ENCODE results near the gene GIMD1.

Gene GIMD1

DNA sequence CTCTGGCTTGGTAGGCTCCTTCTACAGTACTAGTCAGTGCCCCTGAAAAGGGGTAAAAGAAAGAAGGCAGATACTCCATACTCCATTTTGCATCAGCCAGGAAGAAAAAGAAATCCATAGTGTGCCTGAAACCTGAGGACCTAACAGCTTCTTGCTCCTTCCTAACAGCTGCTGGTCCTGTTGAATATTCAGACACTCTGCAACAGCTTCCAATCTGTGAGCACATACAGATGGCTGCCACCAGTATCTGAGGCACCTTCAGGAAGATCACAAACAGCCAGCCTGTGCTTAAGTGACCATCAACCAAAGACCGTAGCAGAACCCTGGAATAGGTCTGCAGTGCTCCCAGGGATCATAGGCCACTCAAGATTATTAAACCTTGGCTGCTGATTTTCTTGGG lies 4.3 kb downstream of the GIMD1 start:
- Histone ChIP-seq H3K9ac (ENCODE audit: low read length) (no peak overlapping the region), H2AK5ac (ENCODE audit: low read length) (no peak overlapping the region), H3K27me3 (ENCODE audit: insufficient read depth, low read length) (no peaks in the 10 kb centered on the region), H2BK120ac (ENCODE audit: insufficient read depth, low read length, poor library complexity) (no peak overlapping the region), H2BK12ac (ENCODE audit: low read length) (no peak overlapping the region), H3K14ac (ENCODE audit: low read length) (no peak overlapping the region), H2BK5ac (ENCODE audit: low read depth, low read length, poor library complexity) (no peak overlapping the region), H3K4me3 (ENCODE audit: low read depth, low read length) (no peak overlapping the region), H3K23ac (ENCODE audit: low read length) (no peak overlapping the region), H3K27ac (ENCODE audit: low read depth, low read length) (no peak overlapping the region), H4K91ac (ENCODE audit: low read depth, low read length) (no peak overlapping the region), H4K12ac (ENCODE audit: low read depth, low read length) (no peak overlapping the region), H3K36me3 (ENCODE audit: control insufficient read depth in 1 of 2, insufficient read depth in 2 of 2, low read length in 2 of 2) (no peaks in the 10 kb centered on the region), H3K79me2 (ENCODE audit: control insufficient read depth, insufficient read depth, low read length, poor library complexity) (no peaks in the 10 kb centered on the region), H3K79me1 (ENCODE audit: low read length) (no peaks in the 10 kb centered on the region), H4K8ac (ENCODE audit: low read depth, low read length) (no peak overlapping the region), H3K18ac (ENCODE audit: low read length) (no peak overlapping the region), H3K4me2 (ENCODE audit: low read length) (no peak overlapping the region), H3K4ac (ENCODE audit: low read depth, low read length) (no peak overlapping the region), H3K4me1 (ENCODE audit: control insufficient read depth in 1 of 2, insufficient read depth in 2 of 2, low read length in 2 of 2) (no peaks in the 10 kb centered on the region), H3K9me3 (ENCODE audit: insufficient read depth, low read depth, low read length) (no peaks in the 10 kb centered on the region), H2AFZ (ENCODE audit: insufficient read depth, low read length, poor library complexity) (no peak overlapping the region)
- no peak for DNase-seq
- WGBS (ENCODE audit: extremely low coverage, insufficient coverage, insufficient read length), result no CpG with 5 or more reads among the region's 1 CpG

DNA sequence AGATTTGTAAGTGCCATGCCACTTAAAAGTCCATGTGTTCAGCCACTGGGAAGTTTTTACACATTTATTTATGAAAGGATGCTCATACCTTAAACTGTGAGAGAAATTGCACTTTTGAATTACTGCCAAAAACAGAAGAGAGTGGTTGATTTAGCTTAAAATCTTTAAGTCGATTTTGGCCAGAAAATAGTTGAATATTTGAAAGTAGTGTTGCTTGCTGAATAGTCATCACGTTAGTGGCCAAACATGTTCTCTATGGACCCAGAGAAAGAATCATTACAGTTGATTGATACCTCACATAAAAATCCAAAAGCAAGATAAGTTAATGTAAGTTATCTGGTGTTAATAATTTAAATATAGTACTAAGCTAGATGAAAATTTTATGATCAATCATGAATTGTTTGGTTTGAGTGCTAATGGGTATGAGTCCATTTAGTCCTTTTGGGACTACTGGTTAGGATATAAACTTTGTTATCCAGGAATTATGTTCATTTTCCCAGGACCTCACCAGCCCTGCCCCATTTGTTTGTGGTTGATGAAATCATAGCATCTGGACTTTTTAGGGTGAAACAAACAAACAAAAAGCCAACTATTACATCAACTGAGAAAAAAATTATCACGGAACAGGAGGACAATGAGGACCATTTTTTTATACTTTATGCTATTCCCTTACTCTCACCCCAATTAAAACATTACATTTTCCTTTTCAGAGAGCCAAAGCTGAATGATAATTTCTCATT lies 6.3 kb downstream of the GIMD1 start:
- H3K4me1 ChIP-seq (ENCODE audit: control insufficient read depth in 1 of 2, insufficient read depth in 2 of 2, low read length in 2 of 2), result no peaks in the 10 kb centered on the region
- no peak overlapping the region for H3K4me2 ChIP-seq (ENCODE audit: low read length)
- no peak overlapping the region for H3K9ac ChIP-seq (ENCODE audit: low read length)
- no peak overlapping the region for H4K8ac ChIP-seq (ENCODE audit: low read depth, low read length)
- H3K18ac ChIP-seq (ENCODE audit: low read length), result no peak overlapping the region
- H2BK120ac ChIP-seq (ENCODE audit: insufficient read depth, low read length, poor library complexity), result no peak overlapping the region
- no peak overlapping the region for H4K91ac ChIP-seq (ENCODE audit: low read depth, low read length)
- no peaks in the 10 kb centered on the region for H3K36me3 ChIP-seq (ENCODE audit: control insufficient read depth in 1 of 2, insufficient read depth in 2 of 2, low read length in 2 of 2)
- H2BK5ac ChIP-seq (ENCODE audit: low read depth, low read length, poor library complexity), result no peak overlapping the region
- H3K79me2 ChIP-seq (ENCODE audit: control insufficient read depth, insufficient read depth, low read length, poor library complexity), result no peaks in the 10 kb centered on the region
- H2AFZ ChIP-seq (ENCODE audit: insufficient read depth, low read length, poor library complexity), result no peak overlapping the region
- DNase-seq, result no peak
- no peak overlapping the region for H3K23ac ChIP-seq (ENCODE audit: low read length)
- H2AK5ac ChIP-seq (ENCODE audit: low read length), result no peak overlapping the region
- WGBS (ENCODE audit: extremely low coverage, insufficient coverage, insufficient read length), result no CpG with 5 or more reads among the region's 3 CpGs
- H4K12ac ChIP-seq (ENCODE audit: low read depth, low read length), result no peak overlapping the region
- no peaks in the 10 kb centered on the region for H3K9me3 ChIP-seq (ENCODE audit: insufficient read depth, low read depth, low read length)
- H3K4ac ChIP-seq (ENCODE audit: low read depth, low read length), result no peak overlapping the region
- H3K27ac ChIP-seq (ENCODE audit: low read depth, low read length), result no peak overlapping the region
- H3K27me3 ChIP-seq (ENCODE audit: insufficient read depth, low read length), result no peaks in the 10 kb centered on the region
- H3K14ac ChIP-seq (ENCODE audit: low read length), result no peak overlapping the region
- no peaks in the 10 kb centered on the region for H3K79me1 ChIP-seq (ENCODE audit: low read length)
- H3K4me3 ChIP-seq (ENCODE audit: low read depth, low read length), result no peak overlapping the region
- no peak overlapping the region for H2BK12ac ChIP-seq (ENCODE audit: low read length)

DNA sequence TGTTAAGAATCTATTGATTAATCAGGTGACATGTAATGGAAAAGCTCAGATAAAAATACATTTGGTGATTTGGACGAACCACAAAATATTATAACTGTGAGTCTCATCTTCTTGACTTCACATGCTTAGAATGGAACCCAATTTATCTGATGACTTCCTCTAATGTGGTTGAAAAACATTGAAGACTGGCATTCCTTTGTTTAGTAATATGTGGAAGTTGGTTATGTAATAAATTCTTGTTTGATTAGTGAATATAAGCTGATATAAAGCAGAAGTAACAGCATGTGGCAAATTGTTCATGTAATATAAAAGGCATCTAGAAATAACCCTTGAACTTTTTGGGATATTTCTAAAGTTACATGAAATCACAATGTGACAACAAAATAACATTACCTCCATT lies 9.7 kb downstream of the GIMD1 start:
- no peak overlapping the region for H2AK5ac ChIP-seq (ENCODE audit: low read length)
- no CpG with 5 or more reads among the region's 1 CpG for WGBS (ENCODE audit: extremely low coverage, insufficient coverage, insufficient read length)
- H3K9ac ChIP-seq (ENCODE audit: low read length), result no peak overlapping the region
- H3K4me3 ChIP-seq (ENCODE audit: low read depth, low read length), result no peak overlapping the region
- H2BK120ac ChIP-seq (ENCODE audit: insufficient read depth, low read length, poor library complexity), result no peak overlapping the region
- no peak overlapping the region for H4K91ac ChIP-seq (ENCODE audit: low read depth, low read length)
- H3K14ac ChIP-seq (ENCODE audit: low read length), result no peak overlapping the region
- no peaks in the 10 kb centered on the region for H3K79me2 ChIP-seq (ENCODE audit: control insufficient read depth, insufficient read depth, low read length, poor library complexity)
- H4K12ac ChIP-seq (ENCODE audit: low read depth, low read length), result no peak overlapping the region
- H3K4ac ChIP-seq (ENCODE audit: low read depth, low read length), result no peak overlapping the region
- no peaks in the 10 kb centered on the region for H3K27me3 ChIP-seq (ENCODE audit: insufficient read depth, low read length)
- H3K23ac ChIP-seq (ENCODE audit: low read length), result no peak overlapping the region
- no peak overlapping the region for H2AFZ ChIP-seq (ENCODE audit: insufficient read depth, low read length, poor library complexity)
- no peaks in the 10 kb centered on the region for H3K36me3 ChIP-seq (ENCODE audit: control insufficient read depth in 1 of 2, insufficient read depth in 2 of 2, low read length in 2 of 2)
- no peaks in the 10 kb centered on the region for H3K9me3 ChIP-seq (ENCODE audit: insufficient read depth, low read depth, low read length)
- H3K18ac ChIP-seq (ENCODE audit: low read length), result no peak overlapping the region
- H3K4me1 ChIP-seq (ENCODE audit: control insufficient read depth in 1 of 2, insufficient read depth in 2 of 2, low read length in 2 of 2), result no peaks in the 10 kb centered on the region
- H3K79me1 ChIP-seq (ENCODE audit: low read length), result no peaks in the 10 kb centered on the region
- no peak overlapping the region for H2BK5ac ChIP-seq (ENCODE audit: low read depth, low read length, poor library complexity)
- no peak for DNase-seq
- H3K27ac ChIP-seq (ENCODE audit: low read depth, low read length), result no peak overlapping the region
- no peak overlapping the region for H2BK12ac ChIP-seq (ENCODE audit: low read length)
- H3K4me2 ChIP-seq (ENCODE audit: low read length), result no peak overlapping the region
- H4K8ac ChIP-seq (ENCODE audit: low read depth, low read length), result no peak overlapping the region

DNA sequence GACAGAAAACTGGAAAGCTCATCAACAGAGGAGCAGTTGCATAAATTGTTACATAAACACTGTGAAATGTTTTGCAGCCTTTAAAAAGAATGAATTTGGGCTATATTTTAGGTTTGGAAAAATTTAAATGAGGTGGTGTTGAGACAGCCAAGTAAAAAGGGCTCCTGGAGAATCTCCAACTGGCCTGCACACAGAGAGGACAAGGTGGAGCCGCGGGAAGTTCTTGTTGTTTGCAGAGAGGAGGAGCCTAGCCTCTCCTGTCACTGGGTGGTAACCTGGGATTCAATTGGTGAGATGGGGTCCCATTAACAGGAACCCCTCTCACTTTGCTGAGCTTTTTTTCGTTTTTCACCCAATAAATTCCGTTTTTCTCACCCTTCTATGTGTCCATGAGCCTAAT lies 13.4 kb downstream of the GIMD1 start:
- no peak overlapping the region for H3K23ac ChIP-seq (ENCODE audit: low read length)
- no peak overlapping the region for H3K9ac ChIP-seq (ENCODE audit: low read length)
- no peak overlapping the region for H2BK5ac ChIP-seq (ENCODE audit: low read depth, low read length, poor library complexity)
- no peak overlapping the region for H2AK5ac ChIP-seq (ENCODE audit: low read length)
- no peak overlapping the region for H2BK12ac ChIP-seq (ENCODE audit: low read length)
- no peaks in the 10 kb centered on the region for H3K9me3 ChIP-seq (ENCODE audit: insufficient read depth, low read depth, low read length)
- H3K4ac ChIP-seq (ENCODE audit: low read depth, low read length), result no peak overlapping the region
- no peak overlapping the region for H4K12ac ChIP-seq (ENCODE audit: low read depth, low read length)
- no peak overlapping the region for H3K4me2 ChIP-seq (ENCODE audit: low read length)
- no peak for DNase-seq
- WGBS (ENCODE audit: extremely low coverage, insufficient coverage, insufficient read length), result no CpG with 5 or more reads among the region's 4 CpGs
- H2BK120ac ChIP-seq (ENCODE audit: insufficient read depth, low read length, poor library complexity), result no peak overlapping the region
- no peak overlapping the region for H4K8ac ChIP-seq (ENCODE audit: low read depth, low read length)
- H3K79me2 ChIP-seq (ENCODE audit: control insufficient read depth, insufficient read depth, low read length, poor library complexity), result no peaks in the 10 kb centered on the region
- no peaks in the 10 kb centered on the region for H3K36me3 ChIP-seq (ENCODE audit: control insufficient read depth in 1 of 2, insufficient read depth in 2 of 2, low read length in 2 of 2)
- H4K91ac ChIP-seq (ENCODE audit: low read depth, low read length), result no peak overlapping the region
- no peak overlapping the region for H3K14ac ChIP-seq (ENCODE audit: low read length)
- H3K79me1 ChIP-seq (ENCODE audit: low read length), result no peaks in the 10 kb centered on the region
- no peak overlapping the region for H3K27ac ChIP-seq (ENCODE audit: low read depth, low read length)
- no peak overlapping the region for H3K4me3 ChIP-seq (ENCODE audit: low read depth, low read length)
- no peaks in the 10 kb centered on the region for H3K4me1 ChIP-seq (ENCODE audit: control insufficient read depth in 1 of 2, insufficient read depth in 2 of 2, low read length in 2 of 2)
- H3K18ac ChIP-seq (ENCODE audit: low read length), result no peak overlapping the region
- no peaks in the 10 kb centered on the region for H3K27me3 ChIP-seq (ENCODE audit: insufficient read depth, low read length)
- H2AFZ ChIP-seq (ENCODE audit: insufficient read depth, low read length, poor library complexity), result no peak overlapping the region
